GM12878 (cell line): Measurements from ENCODE around the gene TMEM14A. TPM values are rescaled to one million over a fixed set of nuclear protein-coding genes. Genes with fewer than 3 reads are reported as not detected.

Experiments
- ATAC-seq: fragments of 200-7000 bp; cut with Tn5 transposase; 3 replicates; pipeline ENCODE4 v1.9.1; 2020; ENCODE audit warnings: mild to moderate bottlenecking, moderate library complexity
- BruUV-seq: library from RNA; stranded (reverse); fragments of 400-500 nt; replicated peaks from 2 replicates; lab custom pipeline; 2021; lab: Mats Ljungman, UMichigan
- CTCF ChIA-PET: fragments of 300-600 bp; sonication (Branson Sonifier 250); formaldehyde crosslinking; extraction: SDS; loops from one replicate; lab custom pipeline; 2021; ENCODE audit warnings: inconsistent platforms; lab: Yijun Ruan, JAX
- POLR2A ChIA-PET: fragments of 350-600 bp; formaldehyde crosslinking; extraction: SDS; loops from one replicate; lab custom pipeline; 2021; ENCODE audit warnings: inconsistent platforms; lab: Charles Lee
- RAD21 ChIA-PET: fragments of 300-600 bp; sonication (Branson Sonifier 250); formaldehyde crosslinking; loops from one replicate; lab custom pipeline; 2023; ENCODE audit warnings: antibody characterized with exemption; ENCODE audit not compliant: unreplicated experiment; lab: Charles Lee
- SMC1A ChIA-PET: fragments of 300-600 bp; sonication (Branson Sonifier 250); formaldehyde crosslinking; loops from one replicate; lab custom pipeline; 2023; ENCODE audit not compliant: unreplicated experiment, uncharacterized antibody; lab: Charles Lee
- DNase-seq: peaks from one replicate; pipeline ENCODE4 v3.0.0-alpha.2; 2011; ENCODE audit warnings: low read depth, low spot score
- FAIRE-seq: peaks from 3 replicates; lab custom pipeline; 2011; peaks lifted over from hg19 to GRCh38; lab: Jason Lieb, UNC
- H2AFZ ChIP-seq: 2 replicates; pipeline ENCODE4 v1.6.0; 2011; ENCODE audit warnings: low read depth, low read length, control low read depth; ENCODE audit not compliant: control insufficient read depth
- H3K27ac ChIP-seq: 2 replicates; pipeline ENCODE4 v1.5.1; 2011; ENCODE audit warnings: control low read depth; ENCODE audit not compliant: control insufficient read depth, insufficient read depth
- H3K27me3 ChIP-seq, 2 experiments: replicated peaks in 1 of 2; 2 replicates each; pipeline versions ENCODE4 v1.6.0 to v1.6.1; 2011; ENCODE audit warnings: low read length in 1 of 2; ENCODE audit not compliant: control insufficient read depth in 2 of 2, insufficient read depth in 2 of 2
- H3K36me3 ChIP-seq, 2 experiments: 2 replicates each; pipeline ENCODE4 v1.5.1; 2011; ENCODE audit warnings: low read length in 1 of 2; ENCODE audit not compliant: control insufficient read depth in 2 of 2, insufficient read depth in 2 of 2
- H3K4me1 ChIP-seq: 2 replicates; pipeline ENCODE4 v1.6.1; 2011; ENCODE audit warnings: mild to moderate bottlenecking, low read length, moderate library complexity, mixed read lengths; ENCODE audit not compliant: control insufficient read depth, insufficient read depth
- H3K4me2 ChIP-seq: 2 replicates; pipeline ENCODE4 v1.6.0; 2011; ENCODE audit warnings: control low read depth; ENCODE audit not compliant: control insufficient read depth, insufficient read depth
- H3K4me3 ChIP-seq: fragments of 200-600 bp; sonication (generic); 2 replicates; pipeline ENCODE4 v1.5.1; 2016
- H3K79me2 ChIP-seq: 2 replicates; pipeline ENCODE4 v1.6.0; 2011; ENCODE audit warnings: low read length; ENCODE audit not compliant: control insufficient read depth, insufficient read depth
- H3K9ac ChIP-seq: 2 replicates; pipeline ENCODE4 v1.8.0; 2011; ENCODE audit warnings: low read length, control low read depth, mixed read lengths; ENCODE audit not compliant: control insufficient read depth, insufficient read depth
- H3K9me3 ChIP-seq: replicated peaks from 3 replicates; pipeline ENCODE4 v1.5.1; 2011; ENCODE audit warnings: mild to moderate bottlenecking, low read length; ENCODE audit not compliant: control insufficient read depth, insufficient read depth
- H4K20me1 ChIP-seq: 2 replicates; pipeline ENCODE4 v1.6.0; 2011; ENCODE audit not compliant: control insufficient read depth, insufficient read depth
- CREM ChIP-seq: IDR thresholded peaks from 2 replicates; pipeline ENCODE4 v1.6.1; 2014; ENCODE audit warnings: antibody characterized with exemption, low read depth
- ELK1 ChIP-seq: IDR thresholded peaks from 2 replicates; pipeline ENCODE4 v1.6.1; 2012; ENCODE audit warnings: low read depth, low read length, improper control_type of control experiment
- ESRRA ChIP-seq: IDR thresholded peaks from 2 replicates; pipeline ENCODE4 v1.6.1; 2012; ENCODE audit warnings: mild to moderate bottlenecking, low read length, improper control_type of control experiment
- FOXM1 ChIP-seq: IDR thresholded peaks from 2 replicates; pipeline ENCODE4 v1.6.1; 2012; ENCODE audit warnings: low read depth, mild to moderate bottlenecking, inconsistent platforms, low read length, moderate library complexity
- GABPA ChIP-seq: IDR thresholded peaks from 2 replicates; pipeline ENCODE4 v1.6.1; 2014; ENCODE audit warnings: antibody characterized with exemption, low read depth, mild to moderate bottlenecking, inconsistent platforms
- MYB ChIP-seq: fragments of 150-350 bp; IDR thresholded peaks from 2 replicates; pipeline ENCODE4 v1.6.1; 2014; ENCODE audit warnings: mild to moderate bottlenecking, low read depth, low read length, borderline replicate concordance
- PML ChIP-seq: IDR thresholded peaks from 2 replicates; pipeline ENCODE4 v1.6.1; 2012; ENCODE audit warnings: low read length, inconsistent platforms
- POU2F2 ChIP-seq: IDR thresholded peaks from 3 replicates; pipeline ENCODE4 v1.6.1; 2011; ENCODE audit warnings: low read depth, mild to moderate bottlenecking, low read length, borderline replicate concordance
- SMAD1 ChIP-seq: fragments of 450-650 bp; IDR thresholded peaks from 2 replicates; pipeline ENCODE4 v1.6.1; 2018; ENCODE audit warnings: mild to moderate bottlenecking, low read depth; ENCODE audit not compliant: partially characterized antibody
- SREBF2 ChIP-seq: IDR thresholded peaks from 2 replicates; pipeline ENCODE4 v1.6.1; 2012; ENCODE audit warnings: mild to moderate bottlenecking, low read length
- ZBTB40 ChIP-seq: fragments of 450-650 bp; IDR thresholded peaks from 2 replicates; pipeline ENCODE4 v1.6.1; 2016; ENCODE audit warnings: mild to moderate bottlenecking, moderate library complexity, borderline replicate concordance
- WGBS: methylation state at CpG from one replicate; pipeline ENCODE4 v1.1.6; 2016; ENCODE audit warnings: low lambda C conversion rate; ENCODE audit not compliant: insufficient replicate concordance, insufficient coverage; ENCODE audit errors: missing lambda C conversion rate; 5-methylcytosine and 5-hydroxymethylcytosine counted together
- in situ Hi-C: fragments of 300-500 bp; cut with MboI; formaldehyde crosslinking; loops from 9 replicates; pipeline ENCODE4 v1.14.3; 2018; ENCODE audit warnings: mixed read lengths
- intact Hi-C: fragments of 100-400 bp; cut with micrococcal nuclease; formaldehyde crosslinking; loops from one replicate; pipeline ENCODE4 v1.14.2; 2022; ENCODE audit not compliant: unreplicated experiment
- polyA plus RNA-seq, 11 experiments: library from polyadenylated mRNA; depleted of rRNA in 4 of 11; unstranded in 6 of 11; stranded (reverse) in 5 of 11; fragments of >200 nt; fragmentation: Nextera tagmentation in 4 of 11; fragmentation: Illumina TruSeq in 1 of 11; extraction: Ambion mirVana in 4 of 11; extraction: Trizol in 1 of 11; gene quantifications; 1 replicate in 1 of 11; 2 replicates in 10 of 11; pipeline versions ENCODE4 v1.2.1 to v1.2.3, GENCODE V29; 2011 to 2016; ENCODE audit warnings: inconsistent platforms in 2 of 11, missing spikeins in 2 of 11, low read depth in 1 of 11
- total RNA-seq, 4 experiments: library from RNA; depleted of rRNA in 3 of 4; stranded (reverse); fragments of >200 nt in 3 of 4; fragmentation: Illumina TruSeq in 1 of 4; extraction: Trizol in 1 of 4; gene quantifications; 2 replicates each; pipeline versions ENCODE4 v1.2.1 to v1.2.3, GENCODE V29; 2013 to 2021
- TF ChIP-seq, protein P1 (sequence below): fragments of 150-350 bp; IDR thresholded peaks from 2 replicates; pipeline ENCODE4 v1.6.1; 2014; ENCODE audit warnings: mild to moderate bottlenecking, low read depth, low read length
- TF ChIP-seq, protein P2 (sequence below): fragments of 450-650 bp; formaldehyde crosslinking; IDR thresholded peaks from 2 replicates; pipeline ENCODE4 v1.4.0; 2022; ENCODE audit warnings: mild to moderate bottlenecking, moderate library complexity

TMEM14A gene
- total and polyA plus RNA-seq, 10 of the 15 experiments (the other 5 are each of a cell fraction or from before 2014, with no cell fraction given) = 15.6 to 143 (median 33.1) TPM

- BruUV-seq = no TSS peak
- Histone ChIP-seq H3K4me1 (no peaks in the 10 kb centered on the region), H3K27me3 (no peaks in the 10 kb centered on the region; a peak in 1 of 4 replicates), H3K79me2 (no peaks in the 10 kb centered on the region), H3K4me2 (no peak overlapping the region), H3K9me3 (no peaks in the 10 kb centered on the region), H3K9ac (no peak overlapping the region), H2AFZ (no peak overlapping the region), H3K36me3 (no peaks in the 10 kb centered on the region), H3K4me3 (no peak overlapping the region), H3K27ac (no peak overlapping the region), H4K20me1 (no peaks in the 10 kb centered on the region)
- ATAC-seq (no peak), DNase-seq (no peak), FAIRE-seq (no peak)
- WGBS = 37% methylated on average over 6 of the region's 6 CpGs
- ChIA-PET SMC1A (no interaction called here), RAD21 (no interaction called here), POLR2A (no interaction called here), CTCF (no interaction called here)
- intact Hi-C loops (no loop called here), in situ Hi-C loops (no loop called here)
- TF ChIP-seq, protein P1, sequence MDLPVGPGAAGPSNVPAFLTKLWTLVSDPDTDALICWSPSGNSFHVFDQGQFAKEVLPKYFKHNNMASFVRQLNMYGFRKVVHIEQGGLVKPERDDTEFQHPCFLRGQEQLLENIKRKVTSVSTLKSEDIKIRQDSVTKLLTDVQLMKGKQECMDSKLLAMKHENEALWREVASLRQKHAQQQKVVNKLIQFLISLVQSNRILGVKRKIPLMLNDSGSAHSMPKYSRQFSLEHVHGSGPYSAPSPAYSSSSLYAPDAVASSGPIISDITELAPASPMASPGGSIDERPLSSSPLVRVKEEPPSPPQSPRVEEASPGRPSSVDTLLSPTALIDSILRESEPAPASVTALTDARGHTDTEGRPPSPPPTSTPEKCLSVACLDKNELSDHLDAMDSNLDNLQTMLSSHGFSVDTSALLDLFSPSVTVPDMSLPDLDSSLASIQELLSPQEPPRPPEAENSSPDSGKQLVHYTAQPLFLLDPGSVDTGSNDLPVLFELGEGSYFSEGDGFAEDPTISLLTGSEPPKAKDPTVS = no peak
- TF ChIP-seq ELK1 (no peak), ZBTB40 (no peak), GABPA (no peak), SMAD1 (no peak), ESRRA (no peak), PML (no peak), CREM (no peak), FOXM1 (no peak), POU2F2 (no peak), MYB (no peak), SREBF2 (no peak)
- TF ChIP-seq, protein P2, sequence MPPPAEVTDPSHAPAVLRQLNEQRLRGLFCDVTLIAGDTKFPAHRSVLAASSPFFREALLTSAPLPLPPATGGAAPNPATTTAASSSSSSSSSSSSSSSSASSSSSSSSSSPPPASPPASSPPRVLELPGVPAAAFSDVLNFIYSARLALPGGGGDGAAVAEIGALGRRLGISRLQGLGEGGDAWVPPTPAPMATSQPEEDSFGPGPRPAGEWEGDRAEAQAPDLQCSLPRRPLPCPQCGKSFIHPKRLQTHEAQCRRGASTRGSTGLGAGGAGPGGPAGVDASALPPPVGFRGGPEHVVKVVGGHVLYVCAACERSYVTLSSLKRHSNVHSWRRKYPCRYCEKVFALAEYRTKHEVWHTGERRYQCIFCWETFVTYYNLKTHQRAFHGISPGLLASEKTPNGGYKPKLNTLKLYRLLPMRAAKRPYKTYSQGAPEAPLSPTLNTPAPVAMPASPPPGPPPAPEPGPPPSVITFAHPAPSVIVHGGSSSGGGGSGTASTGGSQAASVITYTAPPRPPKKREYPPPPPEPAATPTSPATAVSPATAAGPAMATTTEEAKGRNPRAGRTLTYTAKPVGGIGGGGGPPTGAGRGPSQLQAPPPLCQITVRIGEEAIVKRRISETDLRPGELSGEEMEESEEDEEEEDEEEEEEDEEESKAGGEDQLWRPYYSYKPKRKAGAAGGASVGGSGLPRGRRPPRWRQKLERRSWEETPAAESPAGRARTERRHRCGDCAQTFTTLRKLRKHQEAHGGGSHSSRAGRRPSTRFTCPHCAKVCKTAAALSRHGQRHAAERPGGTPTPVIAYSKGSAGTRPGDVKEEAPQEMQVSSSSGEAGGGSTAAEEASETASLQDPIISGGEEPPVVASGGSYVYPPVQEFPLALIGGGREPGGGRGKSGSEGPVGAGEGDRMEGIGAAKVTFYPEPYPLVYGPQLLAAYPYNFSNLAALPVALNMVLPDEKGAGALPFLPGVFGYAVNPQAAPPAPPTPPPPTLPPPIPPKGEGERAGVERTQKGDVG (CRISPR knock-in tag) = no peak
Measured at GRCh38 chr6:52735071-52735470, 64.2 kb downstream of the TMEM14A start.
